Choroid plexus epithelial cell (primary cell): ENCODE measurements around the gene GMPPA.
A peak's percentile ranks its signal among the peaks of the same experiment; 100 is the strongest.

Experiments
- DNase-seq: peaks from one replicate; pipeline ENCODE4 v3.0.0-alpha.2; 2010; ENCODE audit warnings: low read depth
- H3K4me3 ChIP-seq: 2 replicates; pipeline ENCODE4 v1.5.1; 2011; ENCODE audit warnings: low read depth, mild to moderate bottlenecking, control low read depth, low read length, moderate library complexity
- TF ChIP-seq, protein P1 (sequence below): conservative IDR thresholded peaks from 2 replicates; pipeline ENCODE4 v1.5.1; 2011; ENCODE audit warnings: low read depth, mild to moderate bottlenecking, control low read depth, inconsistent platforms, low read length, moderate library complexity

GMPPA gene

DNA sequence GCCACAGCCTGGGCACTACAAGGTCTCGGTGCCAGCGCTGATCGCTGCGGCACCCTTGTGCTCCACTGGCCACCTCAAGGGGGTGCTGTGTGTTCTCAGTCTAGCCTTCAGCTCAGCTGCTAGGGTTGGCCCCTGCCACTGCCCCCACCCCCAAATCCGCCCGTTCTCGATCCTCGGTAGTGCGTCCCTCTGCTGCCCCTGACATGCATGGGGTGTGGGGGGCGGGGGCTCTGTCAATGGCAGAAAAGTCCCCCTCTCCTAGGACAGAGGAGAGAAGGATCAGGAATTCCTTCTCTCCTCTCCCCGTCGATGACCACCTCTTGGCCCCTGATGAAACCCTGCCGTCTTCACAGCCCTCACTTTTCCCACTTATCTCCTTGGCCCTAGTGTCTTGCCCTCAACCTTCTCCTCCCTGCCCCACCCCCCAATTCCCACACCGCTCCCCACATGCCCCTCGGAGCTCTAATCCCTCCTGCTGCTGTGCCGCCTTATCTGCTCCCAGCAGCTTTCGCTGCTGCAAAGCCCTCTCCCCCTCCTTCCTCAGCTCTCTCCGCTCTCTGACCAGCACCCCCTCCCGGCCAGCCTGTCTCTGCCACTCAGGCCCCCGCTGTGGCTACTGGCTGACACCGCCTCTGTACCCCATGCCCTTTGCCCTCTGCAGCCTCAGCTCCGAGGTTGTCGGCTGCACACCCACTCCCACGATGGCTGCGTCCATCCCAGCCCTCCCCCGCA, 11.3 kb downstream of the GMPPA start:
- TF ChIP-seq, protein P1, sequence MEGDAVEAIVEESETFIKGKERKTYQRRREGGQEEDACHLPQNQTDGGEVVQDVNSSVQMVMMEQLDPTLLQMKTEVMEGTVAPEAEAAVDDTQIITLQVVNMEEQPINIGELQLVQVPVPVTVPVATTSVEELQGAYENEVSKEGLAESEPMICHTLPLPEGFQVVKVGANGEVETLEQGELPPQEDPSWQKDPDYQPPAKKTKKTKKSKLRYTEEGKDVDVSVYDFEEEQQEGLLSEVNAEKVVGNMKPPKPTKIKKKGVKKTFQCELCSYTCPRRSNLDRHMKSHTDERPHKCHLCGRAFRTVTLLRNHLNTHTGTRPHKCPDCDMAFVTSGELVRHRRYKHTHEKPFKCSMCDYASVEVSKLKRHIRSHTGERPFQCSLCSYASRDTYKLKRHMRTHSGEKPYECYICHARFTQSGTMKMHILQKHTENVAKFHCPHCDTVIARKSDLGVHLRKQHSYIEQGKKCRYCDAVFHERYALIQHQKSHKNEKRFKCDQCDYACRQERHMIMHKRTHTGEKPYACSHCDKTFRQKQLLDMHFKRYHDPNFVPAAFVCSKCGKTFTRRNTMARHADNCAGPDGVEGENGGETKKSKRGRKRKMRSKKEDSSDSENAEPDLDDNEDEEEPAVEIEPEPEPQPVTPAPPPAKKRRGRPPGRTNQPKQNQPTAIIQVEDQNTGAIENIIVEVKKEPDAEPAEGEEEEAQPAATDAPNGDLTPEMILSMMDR, result peak; percentile 84
- DNase-seq, result peak; percentile 64
- peak overlapping the region; percentile 31 for H3K4me3 ChIP-seq

DNA sequence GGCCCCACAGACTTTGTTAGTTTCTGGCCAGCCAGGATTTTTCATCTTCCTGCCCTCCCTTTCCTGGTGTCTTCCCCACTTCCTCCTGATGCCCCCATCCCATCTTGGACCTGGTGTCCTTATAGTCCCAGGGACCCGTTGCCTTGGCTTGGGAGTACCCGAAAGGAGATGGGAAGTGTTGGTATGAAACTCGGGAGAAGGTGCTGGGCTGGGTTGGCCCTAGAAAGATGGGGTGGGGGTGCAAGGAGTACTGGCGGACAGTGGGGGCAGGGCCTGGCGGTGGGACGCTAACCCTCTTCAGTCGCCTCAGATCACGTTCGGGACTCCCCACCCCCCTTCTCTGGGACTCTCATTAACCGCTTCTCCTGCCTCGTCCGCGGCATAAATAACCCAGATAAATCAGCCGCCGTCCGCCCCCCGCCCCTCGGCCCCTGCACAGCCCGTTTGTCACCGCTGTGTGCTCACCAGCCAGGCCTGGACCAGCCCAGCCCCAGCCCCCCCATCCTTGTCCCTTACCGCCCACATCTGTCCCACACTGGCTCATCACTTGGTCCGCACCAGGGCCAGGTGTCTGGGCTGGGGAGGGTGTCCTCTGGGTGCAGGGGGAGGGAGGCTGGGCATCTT, 11.9 kb downstream of the GMPPA start:
- no peak for DNase-seq
- TF ChIP-seq, protein P1, result no peak
- no peak overlapping the region for H3K4me3 ChIP-seq

DNA sequence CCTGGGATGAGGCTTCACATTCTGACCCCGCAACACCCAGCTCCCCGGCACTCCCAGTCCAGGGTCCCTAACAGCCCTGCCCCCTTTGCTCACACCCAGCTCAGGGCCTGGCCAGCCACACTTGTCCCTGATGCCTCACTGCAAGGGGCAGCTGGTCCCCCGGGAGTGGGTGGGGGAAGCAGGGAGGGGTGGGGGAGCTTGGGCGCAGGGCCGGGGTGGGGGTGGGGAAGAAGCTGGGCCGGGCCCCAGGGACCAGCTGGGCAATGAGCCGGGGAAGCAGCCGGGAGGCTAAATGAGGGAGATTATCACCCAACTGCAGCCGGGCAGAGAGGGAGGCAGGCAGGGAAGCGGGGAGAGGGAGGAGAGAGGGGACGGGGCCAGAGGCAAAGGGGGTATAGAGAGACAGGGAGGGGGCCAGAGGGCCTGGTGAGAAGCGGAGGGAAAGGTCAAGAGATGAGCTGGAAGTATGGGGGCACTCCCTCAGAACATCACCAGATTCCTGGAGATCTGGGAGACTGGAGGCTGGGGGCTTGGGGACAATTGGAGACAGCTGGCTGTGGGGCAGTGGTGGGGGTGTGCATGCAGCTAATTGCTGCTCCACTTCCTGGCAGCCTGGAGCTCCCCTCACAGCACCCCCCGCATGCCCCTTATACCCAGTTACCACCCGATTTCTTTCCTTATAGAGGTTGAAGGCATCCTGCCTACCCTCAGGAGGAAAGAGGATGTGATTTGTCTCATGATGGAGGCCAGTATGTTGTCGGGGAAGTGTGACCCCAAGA, 13.0 kb downstream of the GMPPA start:
- TF ChIP-seq, protein P1, result no peak
- H3K4me3 ChIP-seq, result no peak overlapping the region
- DNase-seq, result no peak

DNA sequence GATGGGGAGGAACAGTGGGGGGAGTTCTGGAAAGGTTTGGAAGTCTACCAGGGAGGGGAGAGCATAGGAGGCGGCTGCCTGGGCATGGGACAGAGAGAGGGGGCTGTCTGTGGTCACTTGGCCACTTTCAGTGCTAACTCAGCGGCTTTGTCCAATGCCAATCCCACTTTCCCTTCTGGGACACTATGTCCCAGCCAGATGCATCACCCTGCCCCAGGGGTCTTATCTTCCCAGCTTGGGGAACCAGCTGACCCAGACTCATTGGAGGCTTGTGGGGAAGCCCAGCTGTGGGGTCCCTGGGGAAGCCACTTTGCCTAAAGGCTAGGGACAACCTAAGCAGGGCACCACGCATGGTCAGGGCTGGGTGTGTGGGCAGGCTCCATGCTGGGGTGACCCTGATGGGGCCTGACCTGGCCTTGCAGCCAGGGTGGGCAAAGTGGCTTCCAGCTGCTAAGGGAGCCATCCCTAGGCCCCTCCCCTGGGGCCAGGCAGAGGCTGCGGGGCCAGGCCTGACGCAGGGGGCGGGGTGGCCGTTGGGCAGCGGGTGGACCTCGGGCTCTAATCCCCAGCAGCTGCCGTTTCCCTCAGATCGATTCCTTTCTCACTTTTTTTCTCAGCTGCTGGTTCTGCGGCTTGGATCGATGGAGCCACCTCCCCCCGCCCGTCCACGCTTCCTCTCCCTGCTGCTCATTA, 14.0 kb downstream of the GMPPA start:
- no peak overlapping the region for H3K4me3 ChIP-seq
- no peak for DNase-seq
- TF ChIP-seq, protein P1, result no peak

DNA sequence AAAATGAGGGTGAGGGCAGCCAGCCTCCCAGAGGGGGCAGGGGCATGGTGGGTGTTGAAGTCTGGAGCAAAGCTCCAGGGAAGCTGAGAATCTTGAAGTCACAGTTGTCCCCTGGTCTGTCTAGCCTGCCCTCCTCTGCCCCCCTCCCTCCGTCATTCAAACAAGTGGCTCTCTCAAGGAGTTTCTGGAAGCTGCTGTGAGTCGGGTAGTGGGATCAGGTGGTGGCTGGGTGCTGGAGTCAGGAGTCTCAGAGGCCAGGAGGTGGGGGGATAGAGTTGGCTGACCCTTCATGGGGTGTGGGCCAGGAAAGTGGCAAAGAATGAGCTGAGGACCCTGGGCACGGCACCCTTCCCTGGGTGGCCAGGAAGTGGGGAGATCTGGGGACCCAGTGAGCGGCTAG, 15.1 kb downstream of the GMPPA start:
- no peak overlapping the region for H3K4me3 ChIP-seq
- DNase-seq, result no peak
- TF ChIP-seq, protein P1, result no peak

DNA sequence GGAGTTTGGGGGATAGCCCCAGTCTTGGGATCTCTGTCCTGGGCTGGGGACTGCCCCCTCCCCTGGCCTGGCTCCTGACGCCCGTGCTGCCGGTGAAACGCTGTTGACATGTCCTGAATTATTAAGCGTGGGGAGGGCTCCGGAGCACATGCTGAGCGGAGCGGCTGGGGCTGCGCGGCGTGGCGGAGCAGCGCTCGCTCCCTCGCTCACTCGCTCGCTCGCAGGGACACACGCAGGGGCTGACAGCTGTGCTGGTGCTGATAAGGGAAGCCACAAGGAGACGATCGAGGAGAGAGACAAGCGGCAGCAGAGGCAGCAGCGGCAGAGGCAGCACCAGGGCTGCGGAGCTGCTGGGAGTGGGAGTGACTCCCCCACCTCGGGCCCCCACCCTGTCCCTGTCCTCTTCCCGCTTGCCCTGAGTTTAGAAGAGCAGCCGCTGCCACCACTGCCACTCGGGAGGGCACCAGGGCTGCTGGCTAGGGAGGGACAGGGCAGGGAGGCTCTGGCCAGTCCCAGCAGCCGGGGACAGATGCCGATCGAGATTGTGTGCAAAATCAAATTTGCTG, 15.6 kb downstream of the GMPPA start, which contains the start of gene ASIC4:
TSS of gene ASIC4 (plus strand) at position 287 of the 566 bp plus-strand sequence. CDS start at position 530, 243 bp downstream.
- H3K4me3 ChIP-seq, result no peak within 1 kb of the TSS
- DNase-seq, result no peak
- TF ChIP-seq, protein P1, result no peak
